Smooth muscle cell of the brain vasculature (primary cell): ENCODE measurements around the gene GMPR.
"Not testable (repeated sequence)": the region's sequence is repeated elsewhere in the genome, so short reads cannot be mapped to it uniquely, and the experiment has no call there.

Source experiments
- DNase-seq: peaks from one replicate; pipeline ENCODE4 v3.0.0-alpha.2; 2012; ENCODE audit warnings: low read depth, low spot score

Gene GMPR

GRCh38 chr6:16244869-16245451 is 6.6 kb downstream of the GMPR start:
- peak; percentile 64 for DNase-seq

GRCh38 chr6:16248271-16248853 is 10.0 kb downstream of the GMPR start:
- no peak for DNase-seq

GRCh38 chr6:16249971-16250370 is 11.6 kb downstream of the GMPR start:
- DNase-seq: no peak

- DNase-seq: no peak
Measured at GRCh38 chr6:16251706-16252105, 13.3 kb downstream of the GMPR start.

- DNase-seq: no peak
Measured at GRCh38 chr6:16252686-16253299, 14.4 kb downstream of the GMPR start.

- DNase-seq: no peak
Measured at GRCh38 chr6:16253399-16254144, 15.2 kb downstream of the GMPR start.

GRCh38 chr6:16254535-16254934 is 16.1 kb downstream of the GMPR start:
- no peak for DNase-seq

- DNase-seq: no peak
Measured at GRCh38 chr6:16256781-16257180, 18.4 kb downstream of the GMPR start.

- DNase-seq: peak; percentile 47
Measured at GRCh38 chr6:16257999-16258708, 19.8 kb downstream of the GMPR start.

- no peak for DNase-seq
Measured at GRCh38 chr6:16258709-16259075, 20.3 kb downstream of the GMPR start.

- not testable (repeated sequence) for DNase-seq
Measured at GRCh38 chr6:16259604-16260003, 21.2 kb downstream of the GMPR start.

GRCh38 chr6:16260602-16261001 is 22.2 kb downstream of the GMPR start:
- not testable (repeated sequence) for DNase-seq

- DNase-seq: not testable (repeated sequence)
Measured at GRCh38 chr6:16262773-16263172, 24.4 kb downstream of the GMPR start.

- not testable (repeated sequence) for DNase-seq
Measured at GRCh38 chr6:16263464-16264099, 25.2 kb downstream of the GMPR start.

- DNase-seq: no peak
Measured at GRCh38 chr6:16264785-16265184, 26.4 kb downstream of the GMPR start.

GRCh38 chr6:16265351-16266341 is 27.3 kb downstream of the GMPR start:
- no peak for DNase-seq

GRCh38 chr6:16267428-16268263 is 29.3 kb downstream of the GMPR start:
- no peak for DNase-seq

- DNase-seq: not testable (repeated sequence)
Measured at GRCh38 chr6:16269442-16270070, 31.2 kb downstream of the GMPR start.
